Stimulated activated naive CD8-positive, alpha-beta T cell treated with anti-CD3 and anti-CD28 coated beads, Interleukin-15, amount 100 ng/mL, for 72 hours (primary cell): ENCODE measurements around the gene RNF186.
A peak's percentile ranks its signal among the peaks of the same experiment; 100 is the strongest.
"Not testable (repeated sequence)": the region's sequence is repeated elsewhere in the genome, so short reads cannot be mapped to it uniquely, and the experiment has no call there.

Experiments
- ATAC-seq: fragments of 150-1000 bp; cut with Tn5 transposase; 2 replicates; pipeline ENCODE4 v1.10.0; 2021; ENCODE audit warnings: mild to moderate bottlenecking, moderate library complexity
- DNase-seq, 2 donors: peaks; one replicate each; pipeline ENCODE4 v3.0.0; 2021 to 2022
- H3K27ac Mint-ChIP-seq, 2 donors: one replicate each; pipeline ENCODE4 v1.8.0; 2022; ENCODE audit warnings: mild to moderate bottlenecking in 2 of 2, mixed read lengths in 2 of 2, moderate library complexity in 2 of 2
- H3K27me3 Mint-ChIP-seq: one replicate; pipeline ENCODE4 v1.8.0; 2022; ENCODE audit warnings: mixed read lengths
- H3K4me1 Mint-ChIP-seq: one replicate; pipeline ENCODE4 v1.8.0; 2022; ENCODE audit warnings: mild to moderate bottlenecking, mixed read lengths
- H3K4me3 Mint-ChIP-seq, 2 donors: one replicate each; pipeline ENCODE4 v1.8.0; 2022; ENCODE audit warnings: mild to moderate bottlenecking in 2 of 2, mixed read lengths in 2 of 2, moderate library complexity in 1 of 2
- H3K9me3 Mint-ChIP-seq, 2 donors: one replicate each; pipeline ENCODE4 v1.8.0; 2022; ENCODE audit warnings: mixed read lengths in 2 of 2

RNF186 gene

GRCh38 chr1:19790061-19790975 is 24.8 kb downstream of the RNF186 start:
- H3K9me3 Mint-ChIP-seq, DNase-seq, ATAC-seq, H3K27me3 Mint-ChIP-seq, H3K4me3 Mint-ChIP-seq: not testable (repeated sequence)
- peak overlapping the region in 1 of 2 donors; percentile 9 for H3K27ac Mint-ChIP-seq
- peaks cover 15% of the 10 kb centered on the region for H3K4me1 Mint-ChIP-seq

- H3K27me3 Mint-ChIP-seq = no peaks in the 10 kb centered on the region
- H3K4me1 Mint-ChIP-seq = peaks cover 15% of the 10 kb centered on the region
- no peaks in the 10 kb centered on the region for H3K9me3 Mint-ChIP-seq
- no peak for ATAC-seq
- no peak overlapping the region for H3K27ac Mint-ChIP-seq
- no peak overlapping the region for H3K4me3 Mint-ChIP-seq
- no peak for DNase-seq
Observed at GRCh38 chr1:19786988-19787423, 28.1 kb downstream of the RNF186 start.

DNA sequence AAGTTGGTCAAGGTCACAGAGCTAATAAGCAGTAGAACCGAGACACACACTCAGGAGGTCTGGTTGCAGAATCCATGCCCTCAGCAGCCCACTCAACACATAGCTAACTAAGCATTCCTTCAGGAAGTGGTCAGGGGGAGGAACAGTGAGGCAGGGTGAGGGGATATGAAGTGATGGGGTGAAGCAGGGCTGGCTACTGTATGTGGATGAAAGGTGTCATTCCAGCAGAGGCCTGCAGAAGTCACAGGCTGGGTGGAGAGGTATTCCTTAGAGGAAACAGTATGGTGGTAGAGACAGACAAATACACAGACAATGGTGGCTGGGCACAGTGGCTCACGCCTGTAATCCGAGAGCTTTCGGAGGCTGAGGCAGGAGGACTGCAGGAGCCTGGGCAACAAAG is 29.4 kb downstream of the RNF186 start:
- Mint-ChIP-seq H3K27ac (no peak overlapping the region), H3K27me3 (no peaks in the 10 kb centered on the region), H3K4me1 (peaks cover 11% of the 10 kb centered on the region), H3K9me3 (no peaks in the 10 kb centered on the region), H3K4me3 (no peak overlapping the region)
- DNase-seq (no peak), ATAC-seq (no peak)

DNA sequence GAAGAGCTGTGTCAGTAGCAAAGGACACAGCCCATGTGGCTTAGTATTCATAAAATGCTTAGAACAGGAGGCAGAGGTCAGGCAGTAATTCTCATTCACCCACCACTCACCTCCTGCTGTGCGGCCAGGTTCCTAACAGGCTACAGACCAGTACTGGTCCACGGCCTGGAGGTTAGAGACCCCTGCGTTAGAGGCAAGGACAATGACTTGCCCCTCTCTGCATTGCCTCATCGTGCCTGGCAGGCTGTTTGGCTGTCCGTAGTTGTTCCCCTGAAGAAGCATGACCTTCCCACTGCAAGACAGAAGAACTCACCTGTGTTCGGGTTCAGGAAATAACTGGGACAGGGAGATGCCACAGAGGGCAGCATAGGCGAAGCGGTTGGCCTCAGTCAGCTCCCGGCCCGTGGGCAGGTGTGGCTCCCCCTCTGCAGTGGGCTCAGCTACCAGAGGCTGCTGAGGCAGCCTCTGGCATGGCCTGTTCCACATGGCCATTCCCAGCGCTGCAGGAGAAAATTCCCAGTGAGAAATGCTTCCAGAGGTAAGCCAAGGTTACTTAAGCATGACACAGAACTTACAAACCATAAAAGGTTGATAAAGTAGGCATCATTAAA is 34.7 kb downstream of the RNF186 start:
- no peaks in the 10 kb centered on the region for H3K9me3 Mint-ChIP-seq
- H3K4me3 Mint-ChIP-seq = no peak overlapping the region
- H3K27me3 Mint-ChIP-seq = no peaks in the 10 kb centered on the region
- H3K27ac Mint-ChIP-seq = no peak overlapping the region
- H3K4me1 Mint-ChIP-seq = no peaks in the 10 kb centered on the region
- ATAC-seq (no peak), DNase-seq (no peak)

- ATAC-seq (no peak), DNase-seq (no peak)
- no peak overlapping the region for H3K27ac Mint-ChIP-seq
- no peaks in the 10 kb centered on the region for H3K4me1 Mint-ChIP-seq
- H3K27me3 Mint-ChIP-seq = no peaks in the 10 kb centered on the region
- H3K4me3 Mint-ChIP-seq = no peak overlapping the region
- no peaks in the 10 kb centered on the region for H3K9me3 Mint-ChIP-seq
Observed at GRCh38 chr1:19776933-19777332, 38.1 kb downstream of the RNF186 start.

DNA sequence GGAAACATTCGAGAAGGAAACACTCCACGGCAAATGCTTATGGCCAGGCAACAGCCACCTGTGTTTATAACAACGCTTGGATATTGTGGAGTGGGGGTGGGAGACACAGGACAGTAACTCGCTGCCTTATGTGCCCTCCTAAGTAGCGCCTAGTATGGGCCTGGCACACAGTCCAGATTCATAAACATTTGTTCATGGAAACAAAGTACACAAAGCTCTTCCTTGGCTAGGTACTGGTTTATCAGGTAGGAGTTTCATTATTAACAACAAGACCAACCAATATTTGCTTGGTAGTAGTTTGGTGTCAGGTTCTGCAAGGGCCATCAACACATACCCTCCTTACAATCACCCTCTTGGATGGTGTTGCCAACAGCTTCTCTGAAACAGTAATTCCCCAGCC is 38.8 kb downstream of the RNF186 start:
- Mint-ChIP-seq H3K9me3 (no peaks in the 10 kb centered on the region), H3K27me3 (no peaks in the 10 kb centered on the region), H3K4me1 (no peaks in the 10 kb centered on the region), H3K4me3 (no peak overlapping the region), H3K27ac (peak overlapping the region in 1 of 2 donors; percentile 7)
- DNase-seq (no peak), ATAC-seq (no peak)

- H3K27ac Mint-ChIP-seq = no peak overlapping the region
- H3K27me3 Mint-ChIP-seq = no peaks in the 10 kb centered on the region
- no peak for ATAC-seq
- no peak overlapping the region for H3K4me3 Mint-ChIP-seq
- no peaks in the 10 kb centered on the region for H3K9me3 Mint-ChIP-seq
- no peak for DNase-seq
- no peaks in the 10 kb centered on the region for H3K4me1 Mint-ChIP-seq
Observed at GRCh38 chr1:19775831-19776230, 39.3 kb downstream of the RNF186 start.

GRCh38 chr1:19775317-19775716 is 39.8 kb downstream of the RNF186 start:
- H3K27me3 Mint-ChIP-seq = no peaks in the 10 kb centered on the region
- no peak for ATAC-seq

GRCh38 chr1:19774180-19774785 is 40.8 kb downstream of the RNF186 start:
- no peak for DNase-seq
- Mint-ChIP-seq H3K9me3 (no peaks in the 10 kb centered on the region), H3K27me3 (no peaks in the 10 kb centered on the region), H3K27ac (no peak overlapping the region), H3K4me1 (no peaks in the 10 kb centered on the region), H3K4me3 (no peak overlapping the region)
- ATAC-seq = no peak

More at GRCh38 chr1:19775317-19775716, 39.8 kb downstream of the RNF186 start:
- Mint-ChIP-seq H3K9me3 (no peaks in the 10 kb centered on the region), H3K27ac (no peak overlapping the region), H3K4me1 (no peaks in the 10 kb centered on the region), H3K4me3 (no peak overlapping the region)
- DNase-seq = no peak

DNA sequence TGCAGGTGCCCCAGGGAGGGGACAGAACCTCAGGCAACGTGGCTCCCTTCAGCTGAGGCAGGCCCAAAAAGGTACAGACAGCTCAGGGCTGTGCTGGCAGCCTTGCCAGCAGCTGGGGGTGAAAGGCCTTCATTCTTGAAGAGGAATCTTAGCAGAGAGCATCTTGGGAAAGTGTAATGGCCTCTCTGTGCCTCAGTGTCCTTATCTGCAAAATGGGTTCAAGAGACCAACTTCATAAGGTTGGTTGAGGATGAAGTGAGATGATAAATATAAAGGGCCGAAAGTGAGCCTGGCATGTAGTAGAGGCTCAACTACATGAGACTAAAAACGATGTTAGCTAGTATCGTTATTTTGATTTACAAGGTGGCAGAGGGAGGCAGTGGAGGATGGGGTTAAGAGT is 41.6 kb downstream of the RNF186 start:
- no peaks in the 10 kb centered on the region for H3K27me3 Mint-ChIP-seq
- DNase-seq (no peak), ATAC-seq (no peak)
- no peaks in the 10 kb centered on the region for H3K4me1 Mint-ChIP-seq
- no peak overlapping the region for H3K4me3 Mint-ChIP-seq
- H3K27ac Mint-ChIP-seq = no peak overlapping the region
- H3K9me3 Mint-ChIP-seq = no peaks in the 10 kb centered on the region

DNA sequence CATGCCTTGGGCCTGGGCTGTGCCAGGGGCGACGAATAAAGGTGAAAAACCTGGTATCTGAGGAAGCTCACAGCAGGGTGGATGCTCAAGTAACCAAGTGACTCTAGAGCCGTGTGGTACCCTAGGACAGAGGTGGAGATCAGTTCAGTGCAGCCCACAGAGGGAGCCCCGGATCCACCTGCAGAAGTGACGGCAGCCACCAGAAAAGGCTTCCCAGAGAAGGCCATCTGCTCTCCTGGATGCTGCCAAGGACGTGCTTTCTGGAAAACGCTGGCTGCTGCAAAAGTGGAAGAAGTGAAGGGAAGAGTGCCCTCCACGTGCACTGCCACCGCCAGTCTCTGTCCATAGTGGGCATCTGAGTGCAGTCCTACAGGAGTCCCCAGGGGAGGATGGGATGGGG is 43.0 kb downstream of the RNF186 start:
- Mint-ChIP-seq H3K27ac (peak overlapping the region in 1 of 2 donors; percentile 44), H3K4me1 (no peaks in the 10 kb centered on the region), H3K9me3 (no peaks in the 10 kb centered on the region), H3K27me3 (no peaks in the 10 kb centered on the region), H3K4me3 (no peak overlapping the region)
- no peak for ATAC-seq
- DNase-seq = no peak

DNA sequence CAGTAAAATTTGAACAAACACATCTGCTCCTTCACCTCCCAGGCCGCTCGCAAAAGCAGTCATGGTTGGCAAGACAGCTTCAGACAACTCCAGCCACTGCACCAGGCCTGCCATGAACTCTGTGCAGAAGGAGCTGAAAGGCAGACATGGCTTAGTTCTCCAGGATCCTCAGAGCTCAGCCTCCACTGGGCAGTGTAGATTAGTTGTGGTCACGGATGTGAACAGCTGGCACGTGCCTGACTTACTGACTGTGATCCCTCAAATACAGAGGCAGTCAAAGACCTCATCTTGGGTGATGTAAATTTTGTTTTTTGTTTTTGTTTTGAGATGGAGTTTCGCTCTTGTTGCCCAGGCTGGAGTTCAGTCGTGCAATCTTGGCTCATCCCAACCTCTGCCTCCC is 43.7 kb downstream of the RNF186 start:
- ATAC-seq = no peak
- no peak overlapping the region for H3K4me3 Mint-ChIP-seq
- no peak overlapping the region for H3K27ac Mint-ChIP-seq
- H3K9me3 Mint-ChIP-seq = no peaks in the 10 kb centered on the region
- H3K27me3 Mint-ChIP-seq = no peaks in the 10 kb centered on the region
- no peak for DNase-seq
- peaks cover 2% of the 10 kb centered on the region for H3K4me1 Mint-ChIP-seq

DNA sequence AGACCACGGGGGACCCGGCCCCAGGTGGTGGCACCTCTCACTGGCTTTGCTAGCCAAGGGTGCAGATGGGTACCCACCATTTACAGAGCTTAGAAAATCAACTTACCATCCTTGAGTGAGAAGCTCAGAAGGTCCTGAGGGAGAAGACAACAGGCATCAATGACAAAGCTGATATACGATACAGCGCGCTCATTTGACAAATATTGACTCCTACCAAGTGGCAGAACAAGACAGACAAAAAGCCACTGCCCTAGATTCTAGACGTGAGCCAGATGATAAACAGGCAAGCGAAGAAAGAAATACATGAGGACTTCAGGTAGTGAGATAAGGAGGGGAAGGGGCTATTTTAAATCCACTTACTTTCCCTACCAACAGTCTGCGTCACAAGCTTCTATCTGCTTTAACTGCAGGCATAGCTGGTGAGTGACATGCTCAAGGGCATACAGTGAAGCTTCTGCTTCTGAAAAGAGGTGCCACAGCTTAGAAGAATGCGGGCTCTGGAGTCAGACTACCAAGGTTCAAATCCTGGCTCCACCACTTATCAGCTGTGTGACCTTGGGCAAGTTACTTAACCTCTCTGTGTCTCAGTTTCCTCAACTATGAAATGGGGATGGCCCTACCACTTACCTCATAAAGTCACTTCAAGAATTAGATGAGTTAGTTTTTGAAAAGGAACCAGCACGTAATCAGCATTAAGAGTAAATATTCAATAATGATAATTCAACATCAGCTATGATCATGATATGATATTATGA is 44.5 kb downstream of the RNF186 start:
- peaks cover 10% of the 10 kb centered on the region for H3K4me1 Mint-ChIP-seq
- DNase-seq (no peak), ATAC-seq (no peak)
- no peaks in the 10 kb centered on the region for H3K9me3 Mint-ChIP-seq
- H3K27me3 Mint-ChIP-seq = no peaks in the 10 kb centered on the region
- no peak overlapping the region for H3K4me3 Mint-ChIP-seq
- no peak overlapping the region for H3K27ac Mint-ChIP-seq

DNA sequence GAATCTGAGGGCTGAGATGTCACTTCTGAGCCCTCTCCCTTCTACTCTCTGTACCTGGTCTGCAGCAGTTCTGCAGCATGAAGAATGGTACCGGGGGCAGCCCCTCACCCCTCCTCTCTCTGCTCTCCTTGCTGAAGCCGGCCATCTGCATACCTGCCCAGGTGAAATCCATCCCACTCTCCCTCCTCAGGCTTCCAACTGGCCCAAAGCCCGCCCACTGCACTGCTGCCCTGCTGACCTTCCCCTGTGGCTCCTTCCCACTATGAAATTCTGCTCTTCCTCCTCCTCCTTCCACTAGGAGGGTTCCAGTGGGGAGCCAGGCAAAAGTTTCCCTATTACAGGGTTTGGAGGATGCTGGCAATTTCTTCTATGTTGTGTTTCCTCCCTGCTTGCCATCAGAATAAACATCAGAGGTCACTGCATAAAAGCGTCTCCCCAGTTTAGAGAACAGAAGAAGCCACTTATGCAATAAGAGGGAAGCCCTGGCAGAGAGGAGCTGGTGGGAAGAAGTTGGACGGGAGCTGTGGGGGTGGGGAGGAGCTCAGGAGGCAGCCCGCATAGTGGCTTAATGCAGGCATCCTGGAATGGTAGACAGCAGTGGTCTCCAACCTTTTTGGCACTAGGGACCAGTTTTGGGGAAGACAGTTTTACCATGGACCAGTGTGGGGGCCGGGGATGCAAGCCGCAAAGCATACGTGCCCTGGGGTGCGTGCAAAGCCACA is 45.7 kb downstream of the RNF186 start:
- H3K27me3 Mint-ChIP-seq = no peaks in the 10 kb centered on the region
- H3K4me1 Mint-ChIP-seq = peaks cover 18% of the 10 kb centered on the region
- ATAC-seq (no peak), DNase-seq (no peak)
- no peak overlapping the region for H3K4me3 Mint-ChIP-seq
- H3K9me3 Mint-ChIP-seq = no peaks in the 10 kb centered on the region
- no peak overlapping the region for H3K27ac Mint-ChIP-seq
